GM18505 (cell line): ENCODE results near the gene RABGAP1L.

Experiments used
- ATAC-seq: cut with Tn5 transposase; IDR thresholded peaks from one replicate; pipeline ENCODE4 v1.9.1; 2021; ENCODE audit not compliant: unreplicated experiment
- POLR2A ChIP-seq: IDR thresholded peaks from 4 replicates; pipeline ENCODE4 v1.6.1; 2011; ENCODE audit warnings: borderline replicate concordance; ENCODE audit not compliant: insufficient read depth, insufficient read length; ENCODE audit errors: extremely low read depth

RABGAP1L gene

DNA sequence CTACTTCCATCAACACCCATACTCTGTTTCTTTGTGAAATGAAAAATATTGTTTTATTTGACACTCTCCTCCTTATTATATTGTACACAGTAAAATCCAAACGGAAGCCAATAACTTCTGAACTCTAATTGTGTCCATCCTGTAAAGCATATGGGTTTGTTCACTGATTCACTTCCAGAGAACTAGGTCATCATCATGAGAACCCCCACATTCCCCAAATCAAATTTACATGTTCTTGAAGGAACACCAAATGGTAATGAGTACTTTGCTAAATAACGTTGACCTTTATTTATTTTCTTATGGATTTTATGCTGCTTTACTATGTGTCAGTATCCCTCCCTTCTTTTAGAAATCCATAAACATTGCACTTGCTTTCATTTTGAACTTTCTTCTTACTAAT is 627.0 kb downstream of the RABGAP1L start:
- no peak for TF ChIP-seq POLR2A
- no peak for ATAC-seq

- ATAC-seq, result peak; percentile 65
- no peak for TF ChIP-seq POLR2A
These were observed 627.4 kb downstream of the RABGAP1L start for GRCh38 chr1:174786760-174787159.

- no peak for TF ChIP-seq POLR2A
- ATAC-seq, result no peak
These were observed 629.7 kb downstream of the RABGAP1L start for GRCh38 chr1:174788981-174789380.

DNA sequence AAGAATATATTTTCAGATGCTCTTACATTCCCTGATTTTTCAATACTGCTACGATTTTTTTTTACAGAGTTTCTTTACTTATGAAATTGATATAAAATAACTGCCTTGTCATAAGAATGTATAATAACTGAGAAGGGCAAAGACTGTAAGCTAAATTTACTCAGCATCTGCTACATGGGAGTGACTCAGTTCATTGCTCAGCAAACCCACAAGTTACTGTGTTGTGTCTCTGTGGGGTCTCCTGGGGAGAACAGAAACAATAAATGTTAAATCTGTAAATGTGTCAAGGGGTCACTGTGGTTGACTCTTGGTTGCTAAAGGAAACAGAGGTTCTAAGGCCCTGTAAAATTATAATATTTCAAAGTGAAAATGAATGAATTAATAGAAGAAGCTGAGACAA is 630.1 kb downstream of the RABGAP1L start:
- peak; percentile 58 for ATAC-seq
- no peak for TF ChIP-seq POLR2A

- ATAC-seq, result no peak
- no peak for TF ChIP-seq POLR2A
These were observed 632.5 kb downstream of the RABGAP1L start for GRCh38 chr1:174791863-174792262.

DNA sequence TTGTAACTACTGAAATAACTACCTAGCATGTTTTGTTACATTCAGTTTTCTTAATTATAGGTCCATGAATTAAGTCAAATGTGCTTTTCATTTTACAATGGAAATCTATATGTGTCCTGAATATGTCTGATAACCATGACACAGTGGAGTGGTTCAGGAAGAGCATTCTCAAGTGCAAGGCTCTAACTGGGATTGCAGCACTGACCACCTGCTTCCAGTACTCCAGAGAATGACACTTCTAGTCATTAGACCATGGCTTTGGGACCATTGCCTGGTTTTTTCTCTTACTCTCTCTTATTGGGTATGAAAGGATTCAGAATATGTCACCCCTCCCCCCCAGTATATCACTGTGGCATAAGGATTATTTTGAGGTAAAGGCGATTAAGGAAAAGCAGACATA is 635.5 kb downstream of the RABGAP1L start:
- TF ChIP-seq POLR2A, result no peak
- ATAC-seq, result no peak

DNA sequence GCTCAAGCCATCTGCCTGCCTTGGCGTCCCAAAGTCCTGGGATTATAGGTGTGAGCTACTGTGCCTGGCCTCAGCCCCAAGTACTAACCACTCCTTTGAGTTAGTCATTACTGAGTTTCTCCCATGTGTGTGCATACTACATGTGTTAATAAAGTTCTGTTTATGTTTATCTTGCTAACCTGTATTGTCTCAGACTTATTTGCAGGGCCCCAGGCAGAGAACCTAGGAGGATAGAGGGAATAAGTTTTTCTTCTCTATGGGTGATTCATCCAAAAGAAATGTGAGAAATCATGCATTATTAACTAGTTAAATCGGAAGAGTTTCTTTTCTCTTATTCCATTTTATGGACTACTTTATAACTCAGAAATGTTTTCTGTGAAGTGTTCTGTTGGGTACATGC is 636.5 kb downstream of the RABGAP1L start:
- no peak for ATAC-seq
- TF ChIP-seq POLR2A, result no peak

DNA sequence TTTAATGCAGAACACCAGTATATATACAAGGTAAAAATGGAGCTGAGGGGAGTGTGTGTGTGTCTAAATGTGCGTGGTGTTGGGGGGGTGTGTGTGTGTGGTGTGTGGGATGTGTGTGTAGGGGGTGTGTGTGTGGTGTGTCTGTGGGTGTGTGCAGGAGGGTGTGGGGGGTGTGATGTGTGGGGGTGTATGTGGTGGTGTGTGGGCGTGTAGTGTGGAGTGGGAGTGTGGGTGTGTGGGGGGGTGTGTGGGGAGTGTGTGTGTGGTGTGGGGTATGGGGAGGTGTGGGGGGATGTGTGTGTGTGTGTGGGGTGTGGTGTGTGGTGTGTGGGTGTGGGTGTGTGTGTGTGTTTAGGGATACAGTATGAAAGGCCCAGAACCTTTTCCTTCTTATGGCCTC is 638.1 kb downstream of the RABGAP1L start:
- ATAC-seq, result no peak

GRCh38 chr1:174799136-174799479 is 639.8 kb downstream of the RABGAP1L start:
- ATAC-seq, result no peak
- TF ChIP-seq POLR2A, result no peak

More for the DNA sequence above, 638.1 kb downstream of the RABGAP1L start:
- TF ChIP-seq POLR2A, result no peak

- ATAC-seq, result peak; percentile 0
- no peak for TF ChIP-seq POLR2A
These were observed 641.0 kb downstream of the RABGAP1L start for GRCh38 chr1:174800216-174800851.

- ATAC-seq, result no peak
- no peak for TF ChIP-seq POLR2A
These were observed 641.6 kb downstream of the RABGAP1L start for GRCh38 chr1:174800876-174801275.

DNA sequence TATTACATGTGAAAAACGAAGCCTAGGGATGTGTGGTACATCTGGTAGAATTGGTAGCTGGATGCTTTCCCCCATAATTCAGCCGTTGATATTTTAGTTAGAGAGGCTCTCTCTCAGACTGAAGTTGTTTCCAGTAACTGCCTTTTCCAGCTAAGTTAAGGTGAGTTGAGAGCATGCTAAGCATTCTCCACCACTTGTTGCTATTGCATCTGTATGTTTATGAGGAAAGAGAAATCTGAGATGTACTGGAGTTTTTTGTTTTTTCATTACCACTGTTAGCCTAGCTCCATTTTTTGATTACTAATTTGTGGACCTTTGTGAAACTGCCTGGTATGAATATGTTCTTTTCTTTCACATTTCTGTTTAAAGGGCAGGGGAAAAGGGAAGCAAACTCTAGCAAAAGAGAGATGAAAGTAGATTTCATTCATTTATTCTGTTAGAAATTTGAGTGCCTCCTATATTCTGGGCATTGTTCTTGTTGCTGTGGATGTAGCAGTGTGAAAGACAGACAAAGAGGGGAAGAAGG is 650.5 kb downstream of the RABGAP1L start:
- no peak for ATAC-seq
- no peak for TF ChIP-seq POLR2A

DNA sequence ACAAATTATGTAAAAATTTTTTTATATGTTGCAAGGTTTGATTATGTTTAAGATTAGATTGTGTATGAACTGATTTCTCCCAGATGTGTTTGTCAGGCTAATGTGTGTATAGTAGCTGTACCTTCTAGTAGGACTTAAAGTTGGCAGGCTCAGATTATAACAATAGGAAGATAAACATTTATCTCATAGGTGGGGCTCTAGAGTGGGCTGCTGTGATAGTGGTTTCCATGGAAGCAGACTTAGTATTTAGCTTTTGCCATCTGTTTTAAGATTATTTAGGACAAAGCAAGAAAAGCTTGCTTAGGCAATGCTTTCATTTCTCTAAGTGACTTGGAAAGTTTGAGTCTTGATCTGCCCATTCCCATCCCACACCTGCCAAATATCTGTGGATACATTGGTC is 652.7 kb downstream of the RABGAP1L start:
- no peak for TF ChIP-seq POLR2A
- ATAC-seq, result no peak

GRCh38 chr1:174812656-174813055 is 653.3 kb downstream of the RABGAP1L start:
- TF ChIP-seq POLR2A, result no peak
- no peak for ATAC-seq

DNA sequence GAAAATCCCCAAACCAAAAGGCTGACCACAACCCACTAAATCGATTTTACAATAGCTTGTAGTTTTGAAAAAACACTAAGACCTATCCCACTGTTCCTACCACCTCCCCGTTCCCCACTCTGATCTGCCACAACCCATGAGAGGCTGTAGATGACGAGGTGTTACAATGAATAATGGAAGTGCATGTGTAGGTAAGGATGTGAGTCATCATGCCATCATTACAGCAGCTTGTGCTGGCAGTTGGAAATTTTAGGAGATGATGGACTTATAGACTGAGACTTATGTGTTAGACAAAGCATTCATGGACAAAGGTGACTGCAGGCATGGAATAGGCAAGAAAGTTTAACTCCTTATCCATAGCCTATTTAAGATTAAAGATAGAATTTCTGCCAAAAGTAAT is 655.7 kb downstream of the RABGAP1L start:
- no peak for ATAC-seq
- no peak for TF ChIP-seq POLR2A
